Astrocyte of the cerebellum (primary cell): Measurements from ENCODE around the gene CXCL1.

Experiments used
- DNase-seq: peaks from one replicate; pipeline ENCODE4 v3.0.0-alpha.2; 2011; ENCODE audit warnings: low read depth
- H3K4me3 ChIP-seq: 2 replicates; pipeline ENCODE4 v1.5.1; 2011; ENCODE audit warnings: mild to moderate bottlenecking, low read depth, low read length, moderate library complexity
- in situ Hi-C: cut with HindIII; loops from 2 replicates; pipeline ENCODE4 v1.10.0; 2017; ENCODE audit warnings: low sequenced_read_pairs
- TF ChIP-seq, protein P1 (sequence below): IDR thresholded peaks from 2 replicates; pipeline ENCODE4 v1.5.1; 2012; ENCODE audit warnings: low read length, low read depth, moderate library complexity, mild to moderate bottlenecking; ENCODE audit errors: missing control alignments

The CXCL1 gene

DNA sequence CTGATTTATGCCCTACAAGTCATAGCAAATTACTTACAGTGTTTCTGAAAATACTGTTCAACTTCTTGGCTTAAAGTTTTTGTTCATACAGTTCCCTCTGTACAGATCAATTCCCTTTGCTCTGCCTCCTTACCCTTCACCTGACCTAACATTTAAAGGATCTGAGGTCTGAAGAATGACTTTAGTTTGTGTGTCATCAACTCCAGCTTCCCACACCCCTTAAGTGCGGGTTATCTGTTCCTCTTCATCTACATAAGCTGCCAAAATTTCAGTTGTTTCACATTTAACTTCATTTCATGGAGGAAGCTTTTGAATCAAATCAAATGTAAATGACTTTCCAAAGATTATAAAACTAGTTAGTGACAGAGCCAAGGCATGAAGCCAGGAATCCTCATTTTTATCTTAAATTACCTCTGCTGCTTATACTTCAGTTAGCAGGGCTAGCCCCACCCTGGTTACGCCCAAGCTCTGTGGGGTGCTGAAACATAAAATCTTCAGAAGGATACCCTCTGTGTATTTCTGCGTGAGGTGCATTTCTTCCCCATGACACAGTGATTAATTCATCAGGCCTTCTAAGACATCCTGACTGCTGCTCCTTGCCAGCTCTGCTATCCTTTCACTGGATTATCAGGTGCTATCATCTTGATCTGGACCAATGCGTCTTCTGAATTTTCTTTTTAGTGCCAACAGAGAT, 16.5 kb downstream of the CXCL1 start:
- no peak for DNase-seq
- TF ChIP-seq, protein P1, sequence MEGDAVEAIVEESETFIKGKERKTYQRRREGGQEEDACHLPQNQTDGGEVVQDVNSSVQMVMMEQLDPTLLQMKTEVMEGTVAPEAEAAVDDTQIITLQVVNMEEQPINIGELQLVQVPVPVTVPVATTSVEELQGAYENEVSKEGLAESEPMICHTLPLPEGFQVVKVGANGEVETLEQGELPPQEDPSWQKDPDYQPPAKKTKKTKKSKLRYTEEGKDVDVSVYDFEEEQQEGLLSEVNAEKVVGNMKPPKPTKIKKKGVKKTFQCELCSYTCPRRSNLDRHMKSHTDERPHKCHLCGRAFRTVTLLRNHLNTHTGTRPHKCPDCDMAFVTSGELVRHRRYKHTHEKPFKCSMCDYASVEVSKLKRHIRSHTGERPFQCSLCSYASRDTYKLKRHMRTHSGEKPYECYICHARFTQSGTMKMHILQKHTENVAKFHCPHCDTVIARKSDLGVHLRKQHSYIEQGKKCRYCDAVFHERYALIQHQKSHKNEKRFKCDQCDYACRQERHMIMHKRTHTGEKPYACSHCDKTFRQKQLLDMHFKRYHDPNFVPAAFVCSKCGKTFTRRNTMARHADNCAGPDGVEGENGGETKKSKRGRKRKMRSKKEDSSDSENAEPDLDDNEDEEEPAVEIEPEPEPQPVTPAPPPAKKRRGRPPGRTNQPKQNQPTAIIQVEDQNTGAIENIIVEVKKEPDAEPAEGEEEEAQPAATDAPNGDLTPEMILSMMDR: no peak
- H3K4me3 ChIP-seq: no peak overlapping the region
- in situ Hi-C loops: no loop called here

DNA sequence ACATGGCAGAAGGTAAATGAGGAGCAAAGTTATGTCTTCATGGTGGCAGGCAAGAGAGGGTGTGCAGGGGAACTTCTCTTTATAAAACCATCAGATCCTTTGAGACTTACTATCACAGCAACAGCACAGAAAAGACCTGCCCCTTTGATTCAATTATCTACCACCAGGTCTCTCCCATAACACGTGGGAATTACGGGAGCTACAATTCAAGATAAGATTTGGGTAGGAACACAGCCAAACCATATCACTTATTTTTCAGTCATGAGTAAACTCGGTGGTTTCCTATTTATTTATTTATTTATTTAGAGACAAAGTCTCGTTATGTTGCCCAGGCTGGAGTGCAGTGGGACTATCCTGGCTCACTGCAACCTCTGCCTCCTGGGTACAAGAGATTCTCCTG, 22.1 kb downstream of the CXCL1 start:
- DNase-seq: no peak
- TF ChIP-seq, protein P1: no peak
- no peak overlapping the region for H3K4me3 ChIP-seq
- in situ Hi-C loops: no loop called here

DNA sequence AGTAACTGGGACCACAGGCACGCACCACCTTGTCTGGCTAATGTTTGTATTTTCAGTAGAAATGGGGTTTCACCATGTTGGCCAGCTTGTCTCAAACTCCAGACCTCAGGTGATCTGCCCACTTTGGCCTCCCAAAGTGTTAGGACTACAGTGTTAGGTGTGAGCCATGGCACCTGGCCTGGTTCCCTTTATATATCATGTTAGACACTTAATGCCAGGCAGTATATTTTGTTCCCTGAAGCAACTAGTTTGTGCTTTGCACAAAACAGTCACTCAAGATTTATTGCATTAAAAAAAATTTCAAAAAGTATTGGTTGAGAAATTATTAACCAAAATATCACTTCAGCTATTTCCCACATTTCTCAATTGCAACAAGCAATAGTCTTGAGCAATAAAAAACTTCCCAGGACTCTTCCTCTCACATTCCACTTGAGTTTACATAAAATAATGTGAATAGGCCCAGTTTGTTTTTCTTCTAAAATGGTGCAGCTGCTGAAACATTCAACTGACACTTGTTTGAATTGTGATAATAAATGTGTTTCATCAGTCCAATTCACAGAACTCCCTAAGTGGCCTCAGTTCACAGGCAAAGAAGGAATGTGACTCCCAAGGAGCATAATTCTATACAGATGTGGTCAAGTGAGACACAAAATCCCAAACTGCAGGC, 22.7 kb downstream of the CXCL1 start:
- TF ChIP-seq, protein P1: no peak
- no peak overlapping the region for H3K4me3 ChIP-seq
- peak; percentile 76 for DNase-seq
- in situ Hi-C loops: no loop called here

DNA sequence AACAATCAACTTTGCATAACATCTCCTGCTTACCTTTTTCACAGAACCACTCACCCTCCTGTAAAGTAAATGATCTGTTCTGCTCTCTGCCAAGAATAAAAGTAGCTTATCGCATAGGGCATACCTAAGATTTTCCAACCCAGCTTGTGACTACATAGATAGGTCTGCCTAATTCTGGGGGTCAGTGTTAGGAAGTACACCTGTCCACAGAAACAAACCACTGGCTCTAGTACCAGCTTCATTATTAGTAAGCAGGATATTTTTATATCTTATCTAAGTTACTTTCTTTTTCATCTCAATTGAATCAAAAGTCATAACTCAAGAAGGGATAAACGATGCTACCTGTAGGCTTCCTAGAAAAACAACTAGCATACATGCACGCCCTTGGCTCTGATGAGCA, 23.8 kb downstream of the CXCL1 start:
- DNase-seq: no peak
- in situ Hi-C loops: no loop called here
- TF ChIP-seq, protein P1: no peak
- no peak overlapping the region for H3K4me3 ChIP-seq

DNA sequence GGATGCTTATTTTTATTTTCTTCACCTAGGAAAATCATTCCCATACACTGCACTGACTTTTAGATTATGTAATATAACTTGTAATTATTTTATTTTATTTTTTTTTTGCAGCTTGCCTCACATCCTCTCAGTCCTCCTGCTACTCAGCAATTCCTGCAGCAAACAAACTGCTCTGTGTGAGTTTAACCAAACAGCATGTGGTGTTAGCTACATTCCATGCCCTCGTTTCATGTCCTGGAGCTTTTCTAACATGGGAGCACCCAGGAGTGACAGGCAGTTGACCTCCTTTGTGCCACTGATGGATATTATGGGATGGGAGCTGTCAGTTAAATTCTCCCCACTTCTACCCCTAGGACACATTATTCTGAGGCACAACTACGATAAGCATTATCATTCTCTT, 24.8 kb downstream of the CXCL1 start:
- H3K4me3 ChIP-seq: no peak overlapping the region
- TF ChIP-seq, protein P1: no peak
- in situ Hi-C loops: no loop called here
- no peak for DNase-seq

DNA sequence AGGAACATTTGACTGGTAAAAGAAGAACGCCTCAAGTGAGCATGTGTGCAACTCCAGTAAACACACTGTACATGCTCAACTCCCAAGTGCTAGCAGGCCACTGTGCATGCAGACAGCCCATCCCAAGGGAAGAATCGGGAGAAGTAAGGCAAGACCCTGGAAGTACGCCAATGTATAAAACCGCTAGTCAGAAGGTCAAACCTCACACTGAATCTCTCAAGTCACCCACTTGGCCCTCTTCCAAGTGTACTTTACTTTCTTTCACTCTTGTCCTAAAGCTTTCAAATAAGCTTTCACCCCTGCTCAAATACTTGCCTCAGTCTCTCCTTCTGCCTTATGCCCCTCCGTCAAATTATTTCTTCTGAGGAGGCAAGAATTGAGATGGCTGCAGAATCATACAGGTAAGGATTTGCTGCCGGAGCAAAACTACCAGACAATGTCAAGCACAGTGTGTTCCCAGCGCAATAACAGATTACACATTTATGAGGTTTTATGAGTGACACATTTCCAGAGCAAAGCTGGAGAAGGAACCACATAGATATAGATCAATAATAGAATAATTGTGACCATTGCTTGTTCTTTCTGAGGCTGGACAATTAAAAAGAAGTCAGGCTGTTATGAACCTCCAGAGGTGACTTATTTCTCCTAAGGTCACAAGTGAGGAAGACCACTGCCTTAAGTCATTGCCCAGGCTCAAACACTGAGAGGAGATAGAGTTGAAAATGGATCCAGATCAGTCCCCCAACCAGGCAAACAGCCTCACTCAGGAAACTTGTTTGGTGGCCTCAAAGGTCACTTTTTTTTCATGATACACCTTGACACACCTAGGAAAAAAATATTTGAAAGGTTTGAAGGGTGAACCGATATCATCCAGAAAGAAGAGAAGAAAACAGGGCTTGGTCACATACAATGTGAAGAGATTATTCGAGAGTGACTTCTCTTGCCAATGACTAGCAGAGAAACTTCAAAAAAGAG, 26.3 kb downstream of the CXCL1 start:
- no peak overlapping the region for H3K4me3 ChIP-seq
- in situ Hi-C loops: no loop called here
- DNase-seq: no peak
- TF ChIP-seq, protein P1: no peak
